ENCODE results near the gene FUS. TPM values are rescaled to one million over a fixed set of nuclear protein-coding genes. Genes with fewer than 3 reads are reported as not detected.

FUS gene
- total RNA-seq, 1 donor from 2014 or later, result 346 TPM

DNA sequence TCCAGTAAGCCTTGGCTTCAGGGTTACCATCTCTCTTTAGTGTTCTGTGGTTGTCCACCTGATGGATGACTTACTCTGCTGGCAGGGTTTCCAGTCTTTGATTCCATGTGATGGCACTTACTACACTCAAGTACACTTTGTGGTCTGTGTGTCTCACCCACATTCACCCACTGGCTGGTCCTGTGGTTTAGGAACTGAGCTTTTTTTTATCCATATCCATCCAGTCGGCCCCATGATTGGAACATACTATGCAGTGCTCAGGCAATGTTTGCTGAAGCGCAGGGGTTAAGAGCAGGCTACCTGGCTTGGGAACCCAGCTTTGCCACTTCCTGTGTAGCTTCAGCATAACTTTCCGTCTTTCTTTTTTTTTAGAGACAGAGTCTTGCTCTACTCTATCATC, 2.8 kb upstream of the FUS start:
- peaks cover 20% of the 10 kb centered on the region for H3K4me1 Mint-ChIP-seq (ENCODE audit: unreplicated experiment)
- H3K4me3 Mint-ChIP-seq (ENCODE audit: unreplicated experiment), result no peak overlapping the region
- no peaks in the 10 kb centered on the region for H3K9me3 Mint-ChIP-seq (ENCODE audit: unreplicated experiment)
- H3K27ac Mint-ChIP-seq (ENCODE audit: unreplicated experiment), result no peak overlapping the region
- H3K27me3 Mint-ChIP-seq (ENCODE audit: unreplicated experiment), result no peaks in the 10 kb centered on the region
- TF ChIP-seq CTCF (IDR thresholded peaks at IDR 0.05), result no peak
- peaks cover 4% of the 10 kb centered on the region for H3K36me3 Mint-ChIP-seq (ENCODE audit: unreplicated experiment)
- no peak for DNase-seq (ENCODE audit: extremely low spot score, unreplicated experiment)

DNA sequence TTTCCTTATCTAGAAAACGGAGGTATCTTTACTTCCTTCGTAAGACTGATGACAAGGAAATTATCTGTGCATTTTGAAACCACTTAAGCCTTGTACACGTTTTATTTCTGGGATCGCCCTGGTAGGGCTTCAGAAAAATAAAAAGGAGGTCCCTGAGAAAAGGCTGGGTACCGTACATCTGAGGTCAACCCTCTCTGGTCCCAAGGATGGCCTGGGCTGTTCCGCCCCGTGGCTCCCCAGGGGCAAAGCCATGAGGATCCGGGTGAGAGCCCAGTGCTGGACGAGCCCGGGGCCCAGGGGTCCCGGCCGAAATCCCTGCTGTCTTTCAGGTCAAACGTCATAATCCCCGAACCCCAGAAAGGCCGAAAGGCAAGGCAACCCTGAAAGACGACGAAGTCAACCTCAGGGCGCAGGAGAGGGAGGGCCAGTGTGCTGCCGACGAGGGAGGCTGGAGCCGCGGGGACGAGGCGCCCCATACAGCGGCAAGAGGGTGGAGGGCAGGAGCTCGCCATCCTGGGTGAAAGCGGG, 656 bp upstream of the FUS start:
- Mint-ChIP-seq H3K4me3 (ENCODE audit: unreplicated experiment) (peak overlapping the region; percentile 95), H3K36me3 (ENCODE audit: unreplicated experiment) (peaks cover 18% of the 10 kb centered on the region), H3K27ac (ENCODE audit: unreplicated experiment) (peak overlapping the region; percentile 100), H3K27me3 (ENCODE audit: unreplicated experiment) (no peaks in the 10 kb centered on the region), H3K9me3 (ENCODE audit: unreplicated experiment) (no peaks in the 10 kb centered on the region), H3K4me1 (ENCODE audit: unreplicated experiment) (peaks cover 40% of the 10 kb centered on the region)
- no peak for TF ChIP-seq CTCF (IDR thresholded peaks at IDR 0.05)
- no peak for DNase-seq (ENCODE audit: extremely low spot score, unreplicated experiment)

DNA sequence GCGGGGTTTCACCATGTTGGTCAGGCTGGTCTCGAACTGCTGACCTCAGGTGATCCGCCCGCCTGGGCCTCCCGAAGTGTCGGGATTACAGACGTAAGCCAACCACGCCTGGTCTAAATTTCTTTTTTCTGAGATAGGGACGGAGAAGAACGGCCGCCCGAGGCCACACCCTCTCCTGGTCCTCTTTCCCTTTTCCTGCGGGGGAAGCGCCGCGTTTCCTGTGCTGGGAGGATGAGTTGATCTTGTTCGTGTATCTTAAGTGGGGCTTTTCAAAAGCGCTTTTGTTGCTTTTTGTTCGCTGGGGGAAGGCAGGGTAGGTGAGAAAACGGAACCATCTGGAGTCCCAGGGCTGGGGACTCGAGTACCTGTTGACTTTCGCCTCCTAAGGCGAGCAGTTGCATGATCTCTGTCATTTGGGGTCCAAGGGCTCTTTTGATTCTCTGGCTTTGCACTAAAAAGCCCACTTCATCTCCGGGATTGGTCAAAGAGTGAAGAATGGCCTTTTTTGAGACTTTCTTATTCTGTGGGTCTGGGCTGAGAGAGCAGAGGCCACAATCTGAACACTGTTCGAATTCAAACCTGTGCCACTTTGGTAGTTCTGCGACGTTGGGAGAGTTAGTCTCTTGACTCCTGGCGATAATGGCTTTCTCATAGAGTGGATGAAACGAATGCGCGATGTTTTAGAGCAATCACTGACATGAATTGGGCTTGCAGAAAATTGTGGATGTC, 1.3 kb downstream of the FUS start:
- peaks cover 33% of the 10 kb centered on the region for H3K36me3 Mint-ChIP-seq (ENCODE audit: unreplicated experiment)
- no peaks in the 10 kb centered on the region for H3K9me3 Mint-ChIP-seq (ENCODE audit: unreplicated experiment)
- peak overlapping the region; percentile 100 for H3K27ac Mint-ChIP-seq (ENCODE audit: unreplicated experiment)
- no peak for DNase-seq (ENCODE audit: extremely low spot score, unreplicated experiment)
- no peak for TF ChIP-seq CTCF (IDR thresholded peaks at IDR 0.05)
- peaks cover 47% of the 10 kb centered on the region for H3K4me1 Mint-ChIP-seq (ENCODE audit: unreplicated experiment)
- peak overlapping the region; percentile 95 for H3K4me3 Mint-ChIP-seq (ENCODE audit: unreplicated experiment)
- H3K27me3 Mint-ChIP-seq (ENCODE audit: unreplicated experiment), result no peaks in the 10 kb centered on the region

- Mint-ChIP-seq H3K27ac (ENCODE audit: unreplicated experiment) (peak overlapping the region; percentile 100), H3K27me3 (ENCODE audit: unreplicated experiment) (no peaks in the 10 kb centered on the region), H3K36me3 (ENCODE audit: unreplicated experiment) (peaks cover 44% of the 10 kb centered on the region), H3K4me3 (ENCODE audit: unreplicated experiment) (peak overlapping the region; percentile 95), H3K4me1 (ENCODE audit: unreplicated experiment) (peaks cover 49% of the 10 kb centered on the region), H3K9me3 (ENCODE audit: unreplicated experiment) (no peaks in the 10 kb centered on the region)
- no peak for DNase-seq (ENCODE audit: extremely low spot score, unreplicated experiment)
- TF ChIP-seq CTCF (IDR thresholded peaks at IDR 0.05), result no peak
Observed at GRCh38 chr16:31182391-31182790, 2.5 kb downstream of the FUS start.

Measured in osteocyte (in vitro differentiated cells).